ENCODE results near the gene NCOA3.

DNA sequence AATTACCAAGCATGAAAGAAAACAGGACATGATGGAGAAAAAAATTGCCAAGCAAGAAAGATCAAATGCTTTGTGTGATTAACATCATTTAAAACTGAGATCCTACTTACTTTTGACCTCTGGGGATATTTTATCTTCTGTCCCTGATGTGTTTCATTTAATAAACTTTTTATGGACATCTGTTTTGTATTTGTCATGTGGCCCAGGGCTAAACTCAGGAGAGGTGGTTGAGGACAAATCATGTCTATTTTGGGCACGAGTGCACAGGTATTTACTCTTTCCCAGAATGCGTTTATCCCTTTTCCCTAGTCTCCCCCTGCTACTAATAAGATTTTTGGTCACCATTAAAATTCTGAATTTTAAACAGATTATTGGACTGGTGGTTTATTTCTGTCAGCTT is 128.2 kb downstream of the NCOA3 start:
- TF ChIP-seq POLR2A (IDR thresholded peaks at IDR 0.05; ENCODE audit: low read depth, low read length) (no peak), TAF1 (IDR thresholded peaks at IDR 0.05; ENCODE audit: borderline replicate concordance, low read depth, low read length) (no peak)
